K562 (cell line): Measurements from ENCODE around the gene ELMOD1. TPM values are rescaled to one million over a fixed set of nuclear protein-coding genes. Genes with fewer than 3 reads are reported as not detected.
A peak's percentile ranks its signal among the peaks of the same experiment; 100 is the strongest.

Source experiments
- BCL6 ChIP-seq: fragments of 250-450 bp; sonication (Bioruptor Pico); IDR thresholded peaks from 2 replicates; pipeline ENCODE4 v1.4.0; 2020
- DPF2 ChIP-seq: fragments of 450-650 bp; IDR thresholded peaks from 2 replicates; pipeline ENCODE4 v1.6.1; 2016
- FOSL1 ChIP-seq: fragments of 200-800 bp; sonication (Bioruptor generic); conservative IDR thresholded peaks from 2 replicates; pipeline ENCODE4 v1.6.1; 2016; ENCODE audit warnings: missing genetic modification characterization, missing compliant biosample characterization
- GATAD2B ChIP-seq: fragments of 450-650 bp; IDR thresholded peaks from 2 replicates; pipeline ENCODE4 v1.6.1; 2017; ENCODE audit warnings: mild to moderate bottlenecking, borderline replicate concordance
- GTF2A2 ChIP-seq: IDR thresholded peaks from 2 replicates; pipeline ENCODE4 v1.6.1; 2016; ENCODE audit warnings: mild to moderate bottlenecking, missing genetic modification characterization, missing compliant biosample characterization
- HDGF ChIP-seq: fragments of 450-650 bp; IDR thresholded peaks from 2 replicates; pipeline ENCODE4 v1.6.1; 2016
- KLF6 ChIP-seq: fragments of 250-450 bp; sonication (Bioruptor Pico); IDR thresholded peaks from 2 replicates; pipeline ENCODE4 v1.4.0; 2020; ENCODE audit warnings: mild to moderate bottlenecking, moderate library complexity, borderline replicate concordance
- NRF1 ChIP-seq, 2 experiments: fragments of 450-650 bp; IDR thresholded peaks in 1 of 2; conservative IDR thresholded peaks in 1 of 2; 2 replicates each; pipeline ENCODE4 v1.6.1; 2014; ENCODE audit warnings: mild to moderate bottlenecking in 2 of 2
- PRPF4 ChIP-seq: fragments of 200-400 bp; formaldehyde crosslinking; IDR thresholded peaks from one replicate; pipeline ENCODE4 v1.6.1; 2017; ENCODE audit warnings: low read length, low read depth, mild to moderate bottlenecking; ENCODE audit not compliant: insufficient read depth, poor library complexity, severe bottlenecking
- SAFB ChIP-seq: fragments of 200-400 bp; formaldehyde crosslinking; IDR thresholded peaks from 2 replicates; pipeline ENCODE4 v1.6.1; 2017; ENCODE audit warnings: low read depth, low read length, borderline replicate concordance
- SMC3 ChIP-seq: conservative IDR thresholded peaks from 2 replicates; pipeline ENCODE4 v1.6.1; 2011; ENCODE audit warnings: low read depth, low read length, improper control_type of control experiment; ENCODE audit not compliant: insufficient read depth
- ZNF12 ChIP-seq: sonication (generic); formaldehyde crosslinking; IDR thresholded peaks from 2 replicates; pipeline ENCODE4 v1.4.0; 2020; ENCODE audit warnings: mild to moderate bottlenecking, missing genetic modification reagents
- ZNF311 ChIP-seq: fragments of 250-450 bp; sonication (Bioruptor Pico); IDR thresholded peaks from 2 replicates; pipeline ENCODE4 v1.4.0; 2020; ENCODE audit warnings: mild to moderate bottlenecking, moderate library complexity
- polyA plus RNA-seq, 8 experiments: library from polyadenylated mRNA; depleted of rRNA in 4 of 8; stranded (reverse) in 5 of 8; unstranded in 3 of 8; fragments of >200 nt; fragmentation: Nextera tagmentation in 2 of 8; fragmentation: Illumina TruSeq in 1 of 8; extraction: Ambion mirVana in 2 of 8; extraction: Trizol in 1 of 8; gene quantifications; 2 replicates each; pipeline versions ENCODE4 v1.2.1 to v1.2.3, GENCODE V29; 2011 to 2014; ENCODE audit warnings: inconsistent platforms in 1 of 8, missing spikeins in 1 of 8
- total RNA-seq, 7 experiments: library from RNA; depleted of rRNA in 6 of 7; stranded (reverse); fragments of >200 nt in 6 of 7; fragmentation: Illumina TruSeq in 2 of 7; extraction: Trizol in 2 of 7; gene quantifications; 2 replicates each; pipeline versions ENCODE4 v1.2.1 to v1.2.3, GENCODE V29; 2011 to 2021; ENCODE audit warnings: low replicate concordance in 1 of 7
- TF ChIP-seq, protein P1 (sequence below): IDR thresholded peaks from 2 replicates; pipeline ENCODE4 v1.6.1; 2012; ENCODE audit warnings: low read depth, low read length, improper control_type of control experiment, borderline replicate concordance
- TF ChIP-seq, protein P2 (sequence below): sonication (generic); formaldehyde crosslinking; IDR thresholded peaks from 2 replicates; pipeline ENCODE4 v1.8.0; 2022; ENCODE audit warnings: missing genetic modification reagents, mild to moderate bottlenecking, borderline replicate concordance
- TF ChIP-seq, protein P3 (sequence below): sonication (generic); formaldehyde crosslinking; IDR thresholded peaks from 2 replicates; pipeline ENCODE4 v1.8.1; 2023; ENCODE audit warnings: mild to moderate bottlenecking, missing genetic modification reagents
- TF ChIP-seq, protein P4 (sequence below): sonication (generic); formaldehyde crosslinking; IDR thresholded peaks from 2 replicates; pipeline ENCODE4 v1.8.0; 2022; ENCODE audit warnings: mild to moderate bottlenecking, missing genetic modification reagents
- TF ChIP-seq, protein P5 (sequence below): sonication (generic); formaldehyde crosslinking; IDR thresholded peaks from 2 replicates; pipeline ENCODE4 v1.8.0; 2022; ENCODE audit warnings: mild to moderate bottlenecking, low read depth, missing genetic modification reagents

Gene ELMOD1
- total and polyA plus RNA-seq, 9 of the 15 experiments (the other 6 are each of a cell fraction or from before 2014, with no cell fraction given): not detected

DNA sequence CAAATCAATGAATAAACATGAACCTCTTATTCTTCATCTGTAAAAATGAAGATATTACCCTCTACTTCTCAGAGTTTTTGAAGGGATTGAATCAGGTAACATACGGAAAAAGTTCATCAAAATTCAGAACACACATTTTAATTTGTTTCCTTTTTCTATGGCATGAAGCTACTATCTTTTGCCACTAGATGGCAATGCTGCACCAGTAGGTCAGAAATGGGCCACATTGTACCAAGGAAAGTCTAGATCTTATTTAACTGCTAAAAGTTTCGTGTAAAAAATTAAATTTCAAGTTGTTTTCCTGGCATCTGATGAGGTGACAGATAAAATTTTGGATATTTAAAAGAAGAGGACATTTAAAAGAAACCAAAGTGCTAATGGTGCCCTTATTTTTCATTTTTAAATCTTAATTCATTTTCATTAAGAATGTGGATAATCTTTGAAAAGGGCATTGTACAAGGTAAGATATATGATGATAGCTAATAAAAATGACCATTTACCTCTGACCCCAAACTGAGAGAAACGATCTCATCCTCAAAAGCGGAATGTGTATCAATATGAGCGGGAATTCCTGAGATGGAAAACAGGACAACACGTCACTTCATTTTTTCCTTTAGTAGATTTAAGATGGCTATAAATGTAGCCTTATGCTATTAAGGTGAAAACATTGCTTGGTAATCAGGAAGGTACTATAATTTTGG, 41.5 kb upstream of the ELMOD1 start (continued):
- TF ChIP-seq, protein P1, sequence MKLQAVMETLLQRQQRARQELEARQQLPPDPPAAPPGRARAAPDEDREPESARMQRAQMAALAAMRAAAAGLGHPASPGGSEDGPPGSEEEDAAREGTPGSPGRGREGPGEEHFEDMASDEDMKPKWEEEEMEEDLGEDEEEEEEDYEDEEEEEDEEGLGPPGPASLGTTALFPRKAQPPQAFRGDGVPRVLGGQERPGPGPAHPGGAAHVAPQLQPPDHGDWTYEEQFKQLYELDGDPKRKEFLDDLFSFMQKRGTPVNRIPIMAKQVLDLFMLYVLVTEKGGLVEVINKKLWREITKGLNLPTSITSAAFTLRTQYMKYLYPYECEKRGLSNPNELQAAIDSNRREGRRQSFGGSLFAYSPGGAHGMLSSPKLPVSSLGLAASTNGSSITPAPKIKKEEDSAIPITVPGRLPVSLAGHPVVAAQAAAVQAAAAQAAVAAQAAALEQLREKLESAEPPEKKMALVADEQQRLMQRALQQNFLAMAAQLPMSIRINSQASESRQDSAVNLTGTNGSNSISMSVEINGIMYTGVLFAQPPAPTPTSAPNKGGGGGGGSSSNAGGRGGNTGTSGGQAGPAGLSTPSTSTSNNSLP: 0 out of 2 replicates have a peak, but pooled peaks have one; percentile 15
- TF ChIP-seq NRF1 (conservative IDR thresholded peaks at IDR 0.05 in 1 of 2, IDR thresholded peaks at IDR 0.05 in 1 of 2) (no peak), ZNF311 (CRISPR knock-in tag) (no peak), ZNF12 (CRISPR knock-in tag) (no peak), HDGF (no peak), GTF2A2 (tag) (no peak), BCL6 (CRISPR knock-in tag) (no peak), KLF6 (CRISPR knock-in tag) (no peak), SMC3 (peak; percentile 53), FOSL1 (no peak), PRPF4 (no peak), DPF2 (no peak), GATAD2B (0 out of 2 replicates have a peak, but pooled peaks have one; percentile 21), SAFB (no peak)
- TF ChIP-seq, protein P2, sequence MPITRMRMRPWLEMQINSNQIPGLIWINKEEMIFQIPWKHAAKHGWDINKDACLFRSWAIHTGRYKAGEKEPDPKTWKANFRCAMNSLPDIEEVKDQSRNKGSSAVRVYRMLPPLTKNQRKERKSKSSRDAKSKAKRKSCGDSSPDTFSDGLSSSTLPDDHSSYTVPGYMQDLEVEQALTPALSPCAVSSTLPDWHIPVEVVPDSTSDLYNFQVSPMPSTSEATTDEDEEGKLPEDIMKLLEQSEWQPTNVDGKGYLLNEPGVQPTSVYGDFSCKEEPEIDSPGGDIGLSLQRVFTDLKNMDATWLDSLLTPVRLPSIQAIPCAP (CRISPR knock-in tag): no peak
- TF ChIP-seq, protein P3, sequence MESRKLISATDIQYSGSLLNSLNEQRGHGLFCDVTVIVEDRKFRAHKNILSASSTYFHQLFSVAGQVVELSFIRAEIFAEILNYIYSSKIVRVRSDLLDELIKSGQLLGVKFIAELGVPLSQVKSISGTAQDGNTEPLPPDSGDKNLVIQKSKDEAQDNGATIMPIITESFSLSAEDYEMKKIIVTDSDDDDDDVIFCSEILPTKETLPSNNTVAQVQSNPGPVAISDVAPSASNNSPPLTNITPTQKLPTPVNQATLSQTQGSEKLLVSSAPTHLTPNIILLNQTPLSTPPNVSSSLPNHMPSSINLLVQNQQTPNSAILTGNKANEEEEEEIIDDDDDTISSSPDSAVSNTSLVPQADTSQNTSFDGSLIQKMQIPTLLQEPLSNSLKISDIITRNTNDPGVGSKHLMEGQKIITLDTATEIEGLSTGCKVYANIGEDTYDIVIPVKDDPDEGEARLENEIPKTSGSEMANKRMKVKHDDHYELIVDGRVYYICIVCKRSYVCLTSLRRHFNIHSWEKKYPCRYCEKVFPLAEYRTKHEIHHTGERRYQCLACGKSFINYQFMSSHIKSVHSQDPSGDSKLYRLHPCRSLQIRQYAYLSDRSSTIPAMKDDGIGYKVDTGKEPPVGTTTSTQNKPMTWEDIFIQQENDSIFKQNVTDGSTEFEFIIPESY (CRISPR knock-in tag): no peak
- TF ChIP-seq, protein P4, sequence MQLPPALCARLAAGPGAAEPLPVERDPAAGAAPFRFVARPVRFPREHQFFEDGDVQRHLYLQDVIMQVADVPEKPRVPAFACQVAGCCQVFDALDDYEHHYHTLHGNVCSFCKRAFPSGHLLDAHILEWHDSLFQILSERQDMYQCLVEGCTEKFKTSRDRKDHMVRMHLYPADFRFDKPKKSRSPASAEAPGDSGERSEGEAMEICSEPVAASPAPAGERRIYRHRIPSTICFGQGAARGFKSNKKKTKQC (CRISPR knock-in tag): no peak
- TF ChIP-seq, protein P5, sequence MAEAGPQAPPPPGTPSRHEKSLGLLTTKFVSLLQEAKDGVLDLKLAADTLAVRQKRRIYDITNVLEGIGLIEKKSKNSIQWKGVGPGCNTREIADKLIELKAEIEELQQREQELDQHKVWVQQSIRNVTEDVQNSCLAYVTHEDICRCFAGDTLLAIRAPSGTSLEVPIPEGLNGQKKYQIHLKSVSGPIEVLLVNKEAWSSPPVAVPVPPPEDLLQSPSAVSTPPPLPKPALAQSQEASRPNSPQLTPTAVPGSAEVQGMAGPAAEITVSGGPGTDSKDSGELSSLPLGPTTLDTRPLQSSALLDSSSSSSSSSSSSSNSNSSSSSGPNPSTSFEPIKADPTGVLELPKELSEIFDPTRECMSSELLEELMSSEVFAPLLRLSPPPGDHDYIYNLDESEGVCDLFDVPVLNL (CRISPR knock-in tag): no peak
